ENCODE results near the gene FAM229A. TPM values are rescaled to one million over a fixed set of nuclear protein-coding genes. Genes with fewer than 3 reads are reported as not detected.
A peak's percentile ranks its signal among the peaks of the same experiment; 100 is the strongest.

Gene FAM229A
- total and polyA plus RNA-seq, 9 of the 15 experiments (the other 6 are each of a cell fraction or from before 2014, with no cell fraction given) = 0.04 to 21.6 (median 7.4) TPM

- TF ChIP-seq SMARCE1 (IDR thresholded peaks at IDR 0.05) (no peak), ZNF644 (tag; IDR thresholded peaks at IDR 0.05; ENCODE audit: low read depth) (no peak), ZBTB33 (CRISPR knock-in tag; IDR thresholded peaks at IDR 0.05) (no peak), KLF13 (tag; IDR thresholded peaks at IDR 0.05; ENCODE audit: borderline replicate concordance, low read depth) (no peak), MCM7 (IDR thresholded peaks at IDR 0.05) (no peak), CCNT2 (IDR thresholded peaks at IDR 0.05; ENCODE audit: borderline replicate concordance, extremely low read depth, insufficient read length, low read depth, low read length) (no peak), ZNF41 (CRISPR knock-in tag; conservative IDR thresholded peaks at IDR 0.05) (no peak), ATF1 (CRISPR knock-in tag; IDR thresholded peaks at IDR 0.05) (no peak), ATF1 (tag; IDR thresholded peaks at IDR 0.05) (no peak), KDM5B (IDR thresholded peaks at IDR 0.05; ENCODE audit: insufficient replicate concordance, low read depth, low read length) (no peak), MTF1 (CRISPR knock-in tag; IDR thresholded peaks at IDR 0.05; ENCODE audit: borderline replicate concordance) (no peak), HDGF (IDR thresholded peaks at IDR 0.05) (no peak), SNAPC5 (CRISPR knock-in tag; IDR thresholded peaks at IDR 0.05) (no peak), ZNF695 (CRISPR knock-in tag; IDR thresholded peaks at IDR 0.05) (no peak), FOXA1 (IDR thresholded peaks at IDR 0.05; ENCODE audit: borderline replicate concordance) (no peak), NR2C2 (CRISPR knock-in tag; IDR thresholded peaks at IDR 0.05) (peak; percentile 30; the same call in 1 of the 2 replicates), NR2C2 (tag; IDR thresholded peaks at IDR 0.05) (no peak), POLR2AphosphoS2 (IDR thresholded peaks at IDR 0.05; ENCODE audit: low read length) (peak; percentile 50; the same call in 1 of the 2 replicates), ERF (CRISPR knock-in tag; IDR thresholded peaks at IDR 0.05) (no peak), ZNF780A (CRISPR knock-in tag; IDR thresholded peaks at IDR 0.05) (no peak), POLR2B (IDR thresholded peaks at IDR 0.05; ENCODE audit: low read depth, partially characterized antibody) (peak; percentile 50), NELFE (IDR thresholded peaks at IDR 0.05; ENCODE audit: insufficient read depth, insufficient read length) (no peak)
- TF ChIP-seq, protein P1, sequence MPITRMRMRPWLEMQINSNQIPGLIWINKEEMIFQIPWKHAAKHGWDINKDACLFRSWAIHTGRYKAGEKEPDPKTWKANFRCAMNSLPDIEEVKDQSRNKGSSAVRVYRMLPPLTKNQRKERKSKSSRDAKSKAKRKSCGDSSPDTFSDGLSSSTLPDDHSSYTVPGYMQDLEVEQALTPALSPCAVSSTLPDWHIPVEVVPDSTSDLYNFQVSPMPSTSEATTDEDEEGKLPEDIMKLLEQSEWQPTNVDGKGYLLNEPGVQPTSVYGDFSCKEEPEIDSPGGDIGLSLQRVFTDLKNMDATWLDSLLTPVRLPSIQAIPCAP (CRISPR knock-in tag; IDR thresholded peaks at IDR 0.05; ENCODE audit: borderline replicate concordance) = no peak
- TF ChIP-seq, protein P2, sequence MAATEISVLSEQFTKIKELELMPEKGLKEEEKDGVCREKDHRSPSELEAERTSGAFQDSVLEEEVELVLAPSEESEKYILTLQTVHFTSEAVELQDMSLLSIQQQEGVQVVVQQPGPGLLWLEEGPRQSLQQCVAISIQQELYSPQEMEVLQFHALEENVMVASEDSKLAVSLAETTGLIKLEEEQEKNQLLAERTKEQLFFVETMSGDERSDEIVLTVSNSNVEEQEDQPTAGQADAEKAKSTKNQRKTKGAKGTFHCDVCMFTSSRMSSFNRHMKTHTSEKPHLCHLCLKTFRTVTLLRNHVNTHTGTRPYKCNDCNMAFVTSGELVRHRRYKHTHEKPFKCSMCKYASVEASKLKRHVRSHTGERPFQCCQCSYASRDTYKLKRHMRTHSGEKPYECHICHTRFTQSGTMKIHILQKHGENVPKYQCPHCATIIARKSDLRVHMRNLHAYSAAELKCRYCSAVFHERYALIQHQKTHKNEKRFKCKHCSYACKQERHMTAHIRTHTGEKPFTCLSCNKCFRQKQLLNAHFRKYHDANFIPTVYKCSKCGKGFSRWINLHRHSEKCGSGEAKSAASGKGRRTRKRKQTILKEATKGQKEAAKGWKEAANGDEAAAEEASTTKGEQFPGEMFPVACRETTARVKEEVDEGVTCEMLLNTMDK (IDR thresholded peaks at IDR 0.05; ENCODE audit: borderline replicate concordance, insufficient read depth, low read depth, low read length, poor library complexity, severe bottlenecking) = no peak
Measured at GRCh38 chr1:32334274-32334861, 27.9 kb downstream of the FAM229A start (continued).

Data from K562 (cell line).